Kasumi-1 (cell line): ENCODE results near the gene GCLM.
A peak's percentile ranks its signal among the peaks of the same experiment; 100 is the strongest.
"Not testable (repeated sequence)": the region's sequence is repeated elsewhere in the genome, so short reads cannot be mapped to it uniquely, and the experiment has no call there.

Experiments
- DNase-seq, 2 experiments: peaks; one replicate each; lab custom pipeline; 2025; lab: John Stamatoyannopoulos, UW

The GCLM gene

DNA sequence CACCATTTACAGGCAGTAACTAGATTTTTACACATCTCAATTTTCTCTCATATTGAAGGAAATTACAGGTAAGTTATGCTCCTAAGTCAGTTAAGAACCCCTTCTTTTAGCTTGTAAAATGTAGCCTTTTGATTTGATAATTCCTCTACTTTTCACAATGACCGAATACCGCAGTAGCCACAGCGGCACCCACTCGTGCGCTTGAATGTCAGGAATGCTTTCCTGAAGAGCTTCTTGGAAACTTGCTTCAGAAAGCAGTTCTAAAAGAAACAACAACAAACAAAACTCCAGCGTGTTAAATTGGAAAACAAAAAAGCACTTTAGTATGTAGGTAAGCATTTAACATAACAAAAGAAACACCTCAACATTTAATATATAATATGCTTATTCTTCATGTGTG is 20.3 kb downstream of the GCLM start:
- DNase-seq: no peak

DNA sequence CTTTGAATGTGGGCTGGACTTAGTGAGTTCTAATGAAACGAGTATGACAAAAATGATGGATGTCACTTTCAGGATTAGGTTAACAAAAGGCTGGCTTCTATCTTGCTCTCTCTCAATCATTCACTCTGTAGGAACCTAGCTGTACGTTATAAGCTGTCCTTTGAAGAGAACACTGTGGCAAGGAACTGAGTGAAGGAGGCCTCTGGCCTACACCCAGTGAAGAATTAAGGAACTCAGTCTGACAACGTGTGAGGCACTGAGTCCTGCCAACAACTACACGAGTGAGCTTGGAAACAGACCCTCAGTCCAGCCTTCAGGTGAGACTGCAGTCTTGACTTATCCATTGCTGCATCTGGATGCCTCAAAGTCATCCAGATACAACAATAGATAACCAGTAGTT is 27.0 kb downstream of the GCLM start:
- DNase-seq: no peak

DNA sequence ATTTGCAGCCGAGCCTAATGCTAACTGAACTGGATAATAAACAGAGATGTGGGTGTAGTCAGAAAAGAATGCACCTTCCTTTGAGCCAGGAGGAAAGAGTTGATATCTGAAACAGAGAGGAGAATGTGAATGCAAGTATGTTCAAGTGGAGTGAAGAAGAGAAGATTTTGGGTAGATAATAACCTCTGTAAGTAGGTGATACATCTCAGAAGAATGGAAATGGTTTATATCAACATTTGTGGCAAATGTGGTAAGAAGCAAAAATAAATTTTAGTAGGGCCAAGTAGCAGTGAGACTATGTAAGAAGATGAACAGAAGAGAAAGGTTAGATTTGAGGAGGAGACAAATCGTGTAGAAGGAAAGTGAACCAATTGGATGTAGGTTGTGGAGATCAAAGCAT is 28.5 kb downstream of the GCLM start:
- DNase-seq: no peak

DNA sequence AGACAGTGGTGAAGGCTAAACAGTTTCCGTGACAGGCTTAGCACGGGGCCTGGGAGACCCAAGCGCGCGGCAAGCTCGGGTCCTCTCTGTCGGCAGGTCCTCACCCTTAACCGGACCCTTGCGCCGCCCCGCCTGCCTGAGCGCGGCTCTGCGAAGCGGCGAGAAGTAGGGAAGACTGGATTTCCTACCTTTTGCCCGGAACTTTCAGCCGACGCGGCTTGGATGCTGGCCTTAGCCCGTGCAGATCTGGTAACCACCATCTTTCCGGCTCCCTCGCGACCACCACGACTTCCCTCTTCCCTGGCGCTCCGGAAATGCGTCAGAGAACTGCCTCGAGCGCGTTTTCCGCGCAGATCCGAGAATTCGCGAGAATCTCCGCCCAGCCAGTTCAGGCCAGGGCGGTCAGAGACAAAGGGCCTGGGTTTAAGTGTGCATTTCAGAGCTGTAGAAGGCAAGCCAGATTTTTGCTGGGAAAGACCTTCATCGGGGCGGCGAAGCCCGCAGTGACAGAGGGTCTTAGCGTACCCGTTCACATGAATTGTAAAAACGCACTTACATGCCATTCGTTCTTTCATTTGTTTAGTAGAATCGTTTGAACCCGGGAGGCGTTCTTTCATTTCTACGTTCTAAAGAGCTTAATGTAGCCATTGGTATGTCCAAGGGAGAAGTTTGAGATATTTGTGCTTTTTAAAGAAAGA is 30.2 kb downstream of the GCLM start, which contains the start of gene DNTTIP2:
Gene DNTTIP2 (minus strand): TSS at position 318 of the 698 bp plus-strand sequence. CDS start 58 bp downstream, at position 260.
- DNase-seq: peak; percentile 91 to 93

DNA sequence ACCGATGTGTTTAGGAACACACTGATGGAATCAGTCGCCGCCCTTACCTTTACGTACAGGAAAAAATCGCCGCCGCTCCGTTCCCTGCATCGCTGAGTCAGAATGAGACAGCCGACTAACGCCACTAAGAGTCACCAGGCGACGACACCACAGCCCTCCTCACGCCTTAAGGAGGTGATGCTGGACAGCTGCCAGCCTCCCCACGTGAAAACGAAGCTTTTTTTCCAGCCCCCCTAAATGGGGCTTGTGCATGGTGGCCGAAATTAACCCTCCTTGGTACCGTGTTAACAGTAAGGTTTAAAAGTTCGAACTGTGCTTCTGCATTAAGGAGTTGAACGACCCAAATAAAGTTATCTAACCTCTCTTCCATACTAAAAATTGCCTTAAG is 30.7 kb downstream of the GCLM start:
- peak; percentile 20 to 43 for DNase-seq

DNA sequence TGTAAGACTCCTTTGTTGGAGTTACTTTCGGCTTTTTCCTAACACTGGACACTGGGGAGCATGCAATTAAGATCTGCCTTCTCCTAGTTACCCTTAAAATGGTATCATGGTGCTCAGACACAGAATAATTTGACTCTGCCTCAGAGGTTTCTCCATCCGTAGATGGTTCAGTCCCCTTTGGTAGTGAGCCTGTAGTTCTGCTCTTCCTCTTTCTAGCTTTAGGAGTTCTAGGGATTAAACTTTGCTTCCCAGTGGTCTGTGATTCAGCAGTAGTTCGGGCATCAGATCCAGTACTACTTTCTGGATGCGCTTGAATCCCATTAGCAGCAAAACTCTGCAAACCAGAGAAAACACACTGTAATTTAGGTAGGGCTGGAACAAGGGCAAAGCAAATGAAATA is 31.7 kb downstream of the GCLM start:
- no peak for DNase-seq

DNA sequence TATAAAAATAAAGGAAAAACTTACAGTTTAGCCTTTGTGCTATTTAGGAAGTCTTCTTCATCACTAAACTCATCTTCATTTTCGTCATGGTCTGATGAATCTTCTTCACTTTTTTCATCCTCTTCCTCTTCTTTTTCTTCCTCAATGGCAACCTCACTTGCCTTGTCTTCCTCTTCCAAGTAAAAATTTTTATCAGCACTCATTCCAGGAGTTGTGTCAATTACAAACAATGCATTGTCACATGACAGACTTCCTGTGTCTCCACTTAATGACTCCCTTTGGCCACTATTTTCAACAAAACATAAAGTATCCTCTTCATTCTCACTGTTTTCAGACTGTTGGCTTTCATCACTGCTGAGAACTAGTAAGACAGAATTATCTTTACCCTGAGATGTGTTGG is 33.0 kb downstream of the GCLM start:
- no peak for DNase-seq

DNA sequence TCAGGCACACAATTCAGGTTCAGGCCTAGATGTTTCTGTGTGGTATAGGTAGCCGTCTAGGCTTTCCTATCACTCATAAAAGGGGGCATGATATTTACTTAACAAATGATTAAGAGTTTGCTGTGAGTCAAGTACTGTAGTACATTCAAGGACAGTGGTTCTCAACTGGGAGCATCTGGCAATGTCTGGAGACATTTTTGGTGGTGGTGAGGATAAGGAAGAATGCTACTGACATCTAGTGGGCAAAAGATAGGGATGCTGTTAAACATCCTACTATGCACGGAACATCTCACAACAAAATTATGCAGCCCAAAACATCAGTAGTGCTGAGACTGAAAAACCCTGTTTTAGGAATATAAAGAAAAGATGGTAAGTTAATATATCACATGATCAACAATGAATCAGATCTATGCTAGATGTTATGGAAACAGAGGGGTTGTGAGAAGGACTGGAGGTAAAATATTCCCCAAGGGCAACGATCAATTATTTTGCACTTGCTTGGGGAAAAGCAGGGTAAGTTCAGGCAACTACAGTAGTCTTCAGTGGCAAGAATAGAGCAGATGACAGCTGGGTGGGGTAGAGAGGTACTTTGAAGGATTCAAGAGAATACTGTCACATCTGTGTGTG is 35.1 kb downstream of the GCLM start:
- DNase-seq: peak; percentile 61 to 76

DNA sequence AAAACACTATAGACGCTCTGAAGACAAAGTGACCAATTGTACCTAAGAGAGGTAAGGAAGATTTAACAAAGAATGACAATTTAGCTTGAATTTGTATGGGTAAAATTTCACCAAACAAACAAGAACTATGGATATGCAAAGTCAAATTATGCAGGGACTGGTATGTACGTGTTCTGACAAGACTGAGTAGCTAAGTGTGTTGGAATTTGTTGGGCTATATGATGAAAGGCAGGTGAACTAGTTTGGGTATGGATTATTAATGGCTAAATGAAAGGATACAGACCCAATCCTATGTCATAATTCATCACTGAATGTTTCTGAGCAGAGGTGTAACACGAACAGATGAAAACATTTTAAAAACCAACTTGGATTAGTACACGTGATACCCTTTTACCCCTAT is 37.9 kb downstream of the GCLM start:
- no peak for DNase-seq

DNA sequence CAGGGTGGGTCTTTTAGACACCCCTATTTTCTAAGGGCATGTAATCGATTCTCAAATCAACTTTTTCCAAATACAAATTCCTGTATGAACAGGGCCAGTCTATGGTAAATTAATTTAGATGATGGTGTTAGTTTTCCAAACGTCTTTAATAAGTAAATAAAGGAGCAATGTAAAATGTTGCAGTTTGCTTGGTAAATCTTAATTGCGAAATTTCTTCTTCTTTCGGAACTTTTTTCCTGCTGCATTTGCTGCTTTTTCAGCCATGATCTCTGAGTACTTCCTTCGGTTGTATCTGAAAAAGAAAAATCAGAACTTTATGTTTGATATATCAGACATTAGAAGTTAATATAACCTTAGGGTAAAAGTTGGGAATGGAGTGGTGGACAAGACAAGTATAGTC is 39.6 kb downstream of the GCLM start:
- no peak for DNase-seq

DNA sequence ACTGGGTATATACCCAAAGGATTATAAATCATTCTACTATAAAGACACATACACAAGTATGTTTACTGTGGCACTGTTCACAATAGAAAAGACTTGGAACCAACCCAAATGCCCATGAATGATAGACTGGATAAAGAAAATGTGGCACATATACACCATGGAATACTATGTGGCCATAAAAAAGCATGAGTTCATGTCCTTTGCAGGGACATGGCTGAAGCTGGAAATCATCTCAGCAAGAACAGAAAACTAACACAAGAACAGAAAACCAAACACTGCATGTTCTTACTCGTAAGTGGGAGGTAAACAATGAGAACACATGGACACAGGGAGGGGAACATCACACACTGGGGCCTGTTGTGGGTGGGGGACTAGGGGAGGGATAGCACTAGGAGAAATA is 40.7 kb downstream of the GCLM start:
- not testable (repeated sequence) for DNase-seq

DNA sequence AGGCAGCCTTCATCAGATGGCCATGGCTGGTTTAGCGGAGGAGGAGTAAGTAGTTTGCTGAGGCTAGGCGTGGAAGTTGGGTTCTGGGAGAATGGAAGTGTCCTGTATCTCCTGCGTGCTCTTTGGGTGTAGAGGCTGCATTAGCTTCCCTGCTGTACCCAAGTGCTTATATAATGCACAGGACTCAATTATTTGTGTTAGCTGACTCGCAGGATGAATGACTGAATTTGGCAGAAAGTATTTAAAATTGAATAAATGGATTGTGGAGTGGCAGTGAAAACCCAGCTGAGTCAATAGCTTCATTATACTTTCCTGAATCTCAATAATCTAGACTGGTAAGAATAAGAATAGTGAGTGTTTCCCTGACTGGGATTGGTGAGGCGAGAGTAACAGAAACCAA is 44.0 kb downstream of the GCLM start:
- no peak for DNase-seq

DNA sequence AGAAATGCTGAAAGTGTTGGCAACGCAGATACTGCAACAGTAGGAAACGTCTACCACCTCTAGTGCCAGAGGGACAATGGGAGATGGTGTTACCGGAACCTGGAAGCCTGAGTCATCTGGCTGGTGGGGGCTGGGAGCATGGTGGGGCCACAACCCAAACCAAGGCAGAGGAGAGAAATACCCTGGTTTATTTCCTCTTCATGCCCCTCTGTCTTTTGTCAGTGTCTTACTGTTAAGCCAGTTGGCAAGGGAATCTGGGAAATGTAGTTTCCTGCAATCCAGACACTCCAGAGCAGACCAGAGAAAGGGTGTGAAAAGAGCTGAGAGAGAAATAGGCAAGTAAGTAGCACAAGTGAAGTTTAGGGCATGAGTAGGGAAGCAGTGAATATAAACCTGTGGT is 45.1 kb downstream of the GCLM start:
- no peak for DNase-seq

DNA sequence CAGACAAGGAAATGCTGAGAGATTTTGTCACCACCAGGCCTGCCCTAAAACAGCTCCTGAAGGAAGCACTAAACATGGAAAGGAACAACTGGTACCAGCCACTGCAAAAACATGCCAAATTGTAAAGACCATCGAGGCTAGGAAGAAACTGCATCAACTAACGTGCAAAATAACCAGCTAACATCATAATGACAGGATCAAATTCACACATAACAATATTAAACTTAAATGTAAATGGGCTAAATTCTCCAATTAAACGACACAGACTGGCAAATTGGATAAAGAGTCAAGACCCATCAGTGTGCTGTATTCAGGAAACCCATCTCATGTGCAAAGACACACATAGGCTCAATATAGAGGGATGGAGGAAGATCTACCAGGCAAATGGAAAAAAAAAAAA is 51.6 kb downstream of the GCLM start:
- DNase-seq: not testable (repeated sequence)

DNA sequence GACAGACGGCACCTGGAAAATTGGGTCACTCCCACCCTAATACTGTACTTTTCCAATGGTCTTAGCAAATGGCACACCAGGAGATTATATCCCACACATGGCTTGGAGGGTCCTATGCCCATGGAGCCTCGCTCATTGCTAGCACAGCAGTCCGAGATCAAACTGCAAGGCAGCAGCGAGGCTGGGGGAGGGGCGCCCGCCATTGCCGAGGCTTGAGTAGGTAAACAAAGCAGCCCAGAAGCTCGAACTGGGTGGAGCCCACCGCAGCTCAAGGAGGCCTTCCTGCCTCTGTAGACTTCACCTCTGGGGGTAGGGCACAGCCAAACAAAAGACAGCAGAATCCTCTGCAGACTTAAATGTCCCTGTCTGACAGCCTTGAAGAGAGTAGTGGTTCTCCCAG is 53.2 kb downstream of the GCLM start:
- DNase-seq: not testable (repeated sequence)

DNA sequence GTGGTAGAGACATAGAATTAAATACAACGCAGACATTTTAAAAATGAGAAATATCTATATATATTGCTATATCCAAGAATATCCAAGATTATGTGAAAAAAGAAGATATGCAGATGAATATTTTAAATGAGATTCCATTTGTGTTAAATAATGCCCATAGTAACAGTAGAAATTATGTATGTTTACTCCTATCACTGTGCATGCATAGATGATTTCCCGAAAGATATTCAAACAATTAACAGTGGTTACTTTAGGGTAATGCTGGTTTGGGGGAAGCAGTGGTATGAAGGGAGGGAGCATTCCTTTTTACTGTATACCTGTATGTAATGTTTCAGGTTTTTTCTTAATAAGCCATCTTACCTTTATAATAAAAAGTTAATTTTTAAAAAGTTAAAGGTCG is 55.3 kb downstream of the GCLM start:
- no peak for DNase-seq

DNA sequence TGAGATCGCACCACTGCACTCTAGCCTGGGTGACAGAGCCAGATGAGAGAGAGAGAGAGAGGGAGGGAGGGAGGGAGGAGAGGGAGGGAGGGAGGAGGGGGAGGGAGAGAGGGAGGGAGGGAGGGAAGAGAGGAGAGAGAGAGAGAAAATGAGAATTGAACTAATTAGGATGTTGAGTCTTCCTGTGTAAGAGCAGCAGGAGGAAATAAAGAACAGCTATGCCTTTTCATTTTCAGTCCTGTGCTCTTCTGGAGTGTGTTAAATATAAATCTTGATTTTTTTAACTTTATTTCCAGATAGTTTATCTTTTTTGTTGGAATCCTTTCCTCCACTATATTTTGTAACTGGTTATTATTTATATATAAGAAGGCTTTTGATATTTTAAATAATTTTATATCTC is 57.4 kb downstream of the GCLM start:
- DNase-seq: no peak

DNA sequence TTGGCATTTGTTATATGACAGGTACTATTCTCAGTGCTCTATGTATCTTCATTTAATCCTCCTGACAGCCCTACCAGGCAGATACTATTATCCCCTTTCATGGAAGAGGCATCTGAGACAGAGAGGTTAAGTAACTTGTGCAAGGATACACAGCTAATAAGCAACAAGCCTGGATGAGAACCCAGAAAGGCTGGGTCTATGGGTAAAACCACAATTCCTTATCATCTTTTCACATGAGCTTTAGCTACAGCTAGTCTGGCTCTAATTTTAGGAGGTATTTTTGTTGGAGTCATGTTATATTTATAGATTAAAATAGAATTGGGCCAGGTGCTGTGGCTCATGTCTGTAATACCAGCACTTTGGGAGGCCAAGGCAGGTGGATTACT is 57.9 kb downstream of the GCLM start:
- DNase-seq: no peak

DNA sequence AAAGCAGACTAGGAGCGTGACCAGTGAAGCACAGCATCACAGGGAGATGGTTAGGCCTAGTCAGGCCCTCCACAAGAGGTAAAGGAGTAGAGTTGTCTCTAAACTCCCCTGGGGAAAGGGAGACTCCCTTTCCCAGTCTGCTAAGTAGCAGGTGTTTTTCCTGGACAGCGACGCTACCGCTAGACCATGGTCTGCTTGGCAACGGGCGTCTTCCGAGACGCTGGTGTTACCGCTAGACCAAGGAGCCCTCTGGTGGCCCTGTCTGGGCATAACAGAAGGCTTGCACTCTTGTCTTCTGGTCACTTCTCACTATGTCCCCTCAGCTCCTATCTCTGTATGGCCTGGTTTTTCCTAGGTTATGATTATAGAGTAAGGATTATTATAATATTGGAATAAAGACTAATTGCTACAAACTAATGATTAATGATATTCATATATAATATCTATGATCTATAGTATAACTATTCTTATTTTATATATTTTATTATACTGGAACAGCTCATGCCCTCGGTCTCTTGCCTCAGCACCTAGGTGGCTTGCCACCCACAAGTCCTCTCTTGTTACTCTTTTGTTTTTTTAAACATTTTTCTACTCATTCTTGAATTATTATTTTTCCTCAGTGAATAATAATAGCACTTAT is 58.4 kb downstream of the GCLM start:
- peak in 1 of 2 experiments; percentile 8 for DNase-seq

DNA sequence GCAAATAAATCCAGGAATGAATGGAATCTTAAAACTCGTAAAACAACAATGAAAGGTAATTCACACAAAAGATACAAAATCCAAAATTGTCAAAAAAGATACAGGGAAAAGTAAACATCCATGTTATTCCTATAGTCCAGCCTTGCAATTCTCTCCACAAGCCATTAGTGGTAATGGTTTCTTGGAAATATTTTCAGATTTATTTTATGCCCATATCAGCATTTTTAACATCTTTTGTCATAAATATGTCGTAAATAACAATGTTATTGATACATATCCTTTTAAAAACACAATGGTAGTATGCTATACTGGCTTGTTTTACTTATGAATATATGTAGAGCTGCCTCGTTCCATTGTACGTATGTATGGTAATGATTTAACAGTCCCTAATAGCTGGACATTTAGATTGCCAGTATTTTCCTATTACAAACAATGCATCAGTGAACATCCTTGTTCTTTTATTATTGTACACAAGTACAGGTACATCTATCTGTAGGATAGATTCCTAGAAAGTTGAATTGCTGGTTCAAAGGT is 60.8 kb downstream of the GCLM start:
- no peak for DNase-seq

DNA sequence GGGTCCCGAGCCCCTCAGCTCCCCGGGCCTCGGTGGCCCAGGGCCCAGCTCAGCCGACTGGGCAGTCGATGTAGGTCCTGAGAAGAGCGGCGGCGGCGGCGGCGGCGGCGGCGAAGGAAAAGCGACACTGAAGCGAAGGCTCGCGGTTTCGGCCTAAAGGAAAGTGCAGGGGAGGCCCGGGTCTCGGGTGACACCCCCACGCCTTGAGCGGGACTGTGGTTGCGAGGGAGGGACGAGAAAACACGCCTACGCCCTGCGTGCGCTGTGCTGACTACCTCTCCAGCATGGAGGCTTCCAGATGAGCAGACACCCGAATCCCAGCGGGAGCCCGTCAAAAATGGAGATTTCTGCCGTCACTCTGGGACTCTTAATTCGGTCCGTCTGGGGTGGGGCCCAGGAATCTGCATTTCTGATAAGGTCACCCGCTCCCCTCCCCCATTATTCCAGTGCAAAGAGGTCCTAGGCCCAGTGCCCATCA is 61.4 kb downstream of the GCLM start:
- DNase-seq: peak; percentile 50 to 66

DNA sequence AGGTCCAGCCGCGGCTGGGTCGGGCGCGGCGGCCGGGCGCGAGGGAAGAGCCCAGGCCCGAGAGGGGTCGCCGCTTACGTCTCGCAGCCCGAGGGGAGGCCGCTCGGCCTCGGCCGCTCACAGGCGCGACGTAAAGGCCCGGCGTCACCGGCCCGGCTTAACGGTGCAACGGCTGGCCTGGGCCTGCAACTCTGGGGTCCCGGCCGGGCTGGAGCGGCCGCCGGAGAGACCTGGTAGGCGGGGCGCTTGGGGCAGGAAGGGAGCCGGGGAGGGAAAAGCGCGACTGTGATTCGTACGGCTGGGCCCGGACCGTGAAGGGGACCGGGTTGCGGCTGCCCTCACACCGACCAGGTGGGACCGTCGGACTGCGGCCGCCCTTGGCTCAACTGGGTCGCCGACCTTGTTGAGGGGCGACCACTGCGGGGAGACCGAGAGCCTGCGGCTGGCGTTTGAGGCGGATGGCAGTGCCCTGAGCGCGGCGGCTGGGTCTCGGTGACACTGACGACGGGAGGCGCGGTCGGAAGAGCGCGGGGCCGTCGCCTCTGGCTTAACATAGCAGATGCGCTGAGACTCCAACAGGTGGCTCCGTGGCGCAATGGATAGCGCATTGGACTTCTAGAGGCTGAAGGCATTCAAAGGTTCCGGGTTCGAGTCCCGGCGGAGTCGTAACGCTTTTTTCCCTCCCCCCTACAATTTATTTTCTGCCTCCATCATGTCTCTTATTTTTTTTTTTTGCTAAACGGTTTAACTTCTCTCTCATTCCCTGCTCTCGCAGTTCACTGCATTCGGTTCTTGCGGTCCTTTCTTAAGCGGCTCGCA is 62.0 kb downstream of the GCLM start:
- peak; percentile 78 for DNase-seq
